SU-DHL-6 (cell line): ENCODE data around the gene CLCNKB.

Source experiments
- EZH2phosphoT487 ChIP-seq: fragments of 200-600 bp; sonication (generic), shearing (Covaris generic); conservative IDR thresholded peaks from 2 replicates; pipeline ENCODE4 v1.6.1; 2018; ENCODE audit warnings: mild to moderate bottlenecking, antibody characterized with exemption, low read length, moderate library complexity, mixed read lengths
- TF ChIP-seq, protein P1 (sequence below): fragments of 200-600 bp; sonication (generic); IDR thresholded peaks from one replicate; pipeline ENCODE4 v1.5.1; 2017; ENCODE audit warnings: antibody characterized with exemption, mild to moderate bottlenecking, low read length, moderate library complexity; ENCODE audit not compliant: insufficient read depth, poor library complexity, severe bottlenecking

GRCh38 chr1:16090076-16090826 lies 46.7 kb downstream of the CLCNKB start:
- TF ChIP-seq, protein P1, sequence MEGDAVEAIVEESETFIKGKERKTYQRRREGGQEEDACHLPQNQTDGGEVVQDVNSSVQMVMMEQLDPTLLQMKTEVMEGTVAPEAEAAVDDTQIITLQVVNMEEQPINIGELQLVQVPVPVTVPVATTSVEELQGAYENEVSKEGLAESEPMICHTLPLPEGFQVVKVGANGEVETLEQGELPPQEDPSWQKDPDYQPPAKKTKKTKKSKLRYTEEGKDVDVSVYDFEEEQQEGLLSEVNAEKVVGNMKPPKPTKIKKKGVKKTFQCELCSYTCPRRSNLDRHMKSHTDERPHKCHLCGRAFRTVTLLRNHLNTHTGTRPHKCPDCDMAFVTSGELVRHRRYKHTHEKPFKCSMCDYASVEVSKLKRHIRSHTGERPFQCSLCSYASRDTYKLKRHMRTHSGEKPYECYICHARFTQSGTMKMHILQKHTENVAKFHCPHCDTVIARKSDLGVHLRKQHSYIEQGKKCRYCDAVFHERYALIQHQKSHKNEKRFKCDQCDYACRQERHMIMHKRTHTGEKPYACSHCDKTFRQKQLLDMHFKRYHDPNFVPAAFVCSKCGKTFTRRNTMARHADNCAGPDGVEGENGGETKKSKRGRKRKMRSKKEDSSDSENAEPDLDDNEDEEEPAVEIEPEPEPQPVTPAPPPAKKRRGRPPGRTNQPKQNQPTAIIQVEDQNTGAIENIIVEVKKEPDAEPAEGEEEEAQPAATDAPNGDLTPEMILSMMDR = no peak
- no peak for TF ChIP-seq EZH2phosphoT487
